ENCODE measurements around the gene RBM20.
"Not testable (repeated sequence)": the region's sequence is repeated elsewhere in the genome, so short reads cannot be mapped to it uniquely, and the experiment has no call there.

The RBM20 gene

DNA sequence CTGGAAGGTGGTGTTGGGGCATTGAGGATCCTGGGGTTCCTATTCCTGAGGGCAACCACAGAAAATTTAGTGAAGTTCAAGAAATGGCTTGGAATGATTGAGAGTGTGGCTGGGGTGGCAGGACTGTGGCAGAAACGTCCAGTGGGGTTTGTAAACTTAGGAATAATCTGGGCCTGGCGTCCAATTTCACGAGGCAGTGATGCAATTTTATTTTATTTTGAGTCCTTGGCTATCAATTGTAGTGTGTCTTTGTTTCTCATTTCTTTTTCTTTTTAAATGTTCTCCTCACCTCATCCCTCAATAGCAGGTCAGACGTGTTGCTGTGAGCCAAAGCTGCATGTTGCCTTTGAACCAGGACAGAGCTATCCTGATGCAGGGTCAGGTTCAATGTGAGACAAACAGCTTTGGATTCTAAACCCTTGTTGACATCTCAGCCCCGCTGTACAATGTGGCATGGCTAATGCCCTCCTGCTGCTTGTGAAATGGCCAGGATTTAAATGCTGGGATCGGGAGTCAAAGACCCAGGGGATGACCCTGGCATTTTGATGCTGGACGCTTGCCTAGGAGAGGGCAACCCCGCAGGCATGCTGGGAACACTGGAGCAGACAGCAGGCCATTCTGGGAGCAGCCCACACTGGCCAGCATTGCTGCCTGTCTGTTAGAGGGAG lies 64.8 kb downstream of the RBM20 start:
- DNase-seq = no peak

- DNase-seq = no peak
These were observed 65.3 kb downstream of the RBM20 start for GRCh38 chr10:110709444-110709828.

DNA sequence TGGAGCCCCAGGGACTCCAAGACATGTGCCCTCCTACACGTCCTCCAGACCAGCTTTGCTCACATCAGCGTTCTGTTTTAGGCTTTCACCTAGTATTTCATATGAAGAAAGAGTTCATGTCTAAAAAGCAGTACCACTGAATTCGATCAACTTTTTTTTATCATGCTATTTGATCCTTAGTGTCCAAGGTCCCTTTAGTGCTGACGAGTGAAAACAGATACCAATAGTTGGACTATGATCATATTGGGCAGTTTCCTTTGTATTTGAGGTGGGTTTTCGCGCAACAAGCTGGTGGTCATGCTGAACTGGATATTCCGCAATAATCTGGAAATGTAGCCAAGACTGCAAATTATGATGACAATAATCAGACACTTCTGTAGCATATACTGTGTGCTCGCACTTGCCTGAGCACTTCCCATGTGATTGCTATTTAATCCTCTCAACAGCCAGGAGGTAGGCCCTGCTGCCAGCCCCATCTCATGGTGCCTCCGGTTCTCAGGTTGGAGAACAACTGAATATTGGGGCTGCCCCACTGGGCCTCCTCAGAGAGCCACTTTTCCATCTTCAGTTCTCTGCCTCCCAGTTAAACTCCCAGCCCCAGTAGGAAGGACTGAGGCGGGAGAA lies 65.9 kb downstream of the RBM20 start:
- no peak for DNase-seq

DNA sequence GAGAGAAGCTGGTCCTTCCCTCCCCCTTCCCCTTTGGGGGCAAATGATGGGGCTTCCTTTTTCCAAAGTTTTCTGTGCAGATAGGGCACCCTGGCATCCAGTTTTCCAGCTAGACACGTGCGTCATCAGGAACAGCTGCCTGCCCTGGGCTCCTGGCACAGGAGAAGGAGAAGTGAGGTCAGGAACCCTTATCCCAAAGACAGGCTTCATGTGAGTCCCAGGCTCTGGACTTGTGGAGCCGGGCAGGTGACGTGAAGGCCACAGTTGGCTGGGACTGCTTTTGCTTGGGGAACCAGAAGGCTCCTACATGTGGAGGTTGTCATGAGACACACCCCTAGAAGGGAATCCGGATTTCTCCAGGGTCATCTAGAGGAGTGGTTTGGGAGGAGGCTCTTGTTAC lies 66.5 kb downstream of the RBM20 start:
- DNase-seq = no peak

- DNase-seq = no peak
These were observed 67.2 kb downstream of the RBM20 start for GRCh38 chr10:110711382-110711781.

DNA sequence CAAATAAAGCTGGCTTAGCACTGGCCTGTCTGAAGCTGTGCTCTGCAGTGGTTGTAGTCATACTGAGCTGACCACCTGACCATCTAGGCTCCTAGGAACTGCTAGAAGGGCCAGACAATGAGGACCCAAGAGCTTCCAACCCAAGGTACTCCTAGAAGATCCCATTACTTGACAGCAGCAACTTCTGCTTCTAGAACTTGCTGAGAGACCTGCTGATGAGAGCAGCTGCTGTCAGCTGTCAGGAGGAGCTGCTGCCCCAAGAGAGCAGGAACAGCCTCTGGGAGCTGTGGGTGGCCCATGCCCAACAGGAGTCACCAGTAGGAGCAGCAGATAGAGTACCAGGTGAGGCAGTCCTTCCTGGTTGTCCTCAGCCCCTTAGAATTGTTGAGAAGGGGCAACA lies 70.2 kb downstream of the RBM20 start:
- DNase-seq = no peak

GRCh38 chr10:110717781-110718589 lies 73.8 kb downstream of the RBM20 start:
- DNase-seq = no peak

GRCh38 chr10:110721406-110722038 lies 77.4 kb downstream of the RBM20 start:
- DNase-seq = no peak

GRCh38 chr10:110723224-110723891 lies 79.2 kb downstream of the RBM20 start:
- no peak for DNase-seq

DNA sequence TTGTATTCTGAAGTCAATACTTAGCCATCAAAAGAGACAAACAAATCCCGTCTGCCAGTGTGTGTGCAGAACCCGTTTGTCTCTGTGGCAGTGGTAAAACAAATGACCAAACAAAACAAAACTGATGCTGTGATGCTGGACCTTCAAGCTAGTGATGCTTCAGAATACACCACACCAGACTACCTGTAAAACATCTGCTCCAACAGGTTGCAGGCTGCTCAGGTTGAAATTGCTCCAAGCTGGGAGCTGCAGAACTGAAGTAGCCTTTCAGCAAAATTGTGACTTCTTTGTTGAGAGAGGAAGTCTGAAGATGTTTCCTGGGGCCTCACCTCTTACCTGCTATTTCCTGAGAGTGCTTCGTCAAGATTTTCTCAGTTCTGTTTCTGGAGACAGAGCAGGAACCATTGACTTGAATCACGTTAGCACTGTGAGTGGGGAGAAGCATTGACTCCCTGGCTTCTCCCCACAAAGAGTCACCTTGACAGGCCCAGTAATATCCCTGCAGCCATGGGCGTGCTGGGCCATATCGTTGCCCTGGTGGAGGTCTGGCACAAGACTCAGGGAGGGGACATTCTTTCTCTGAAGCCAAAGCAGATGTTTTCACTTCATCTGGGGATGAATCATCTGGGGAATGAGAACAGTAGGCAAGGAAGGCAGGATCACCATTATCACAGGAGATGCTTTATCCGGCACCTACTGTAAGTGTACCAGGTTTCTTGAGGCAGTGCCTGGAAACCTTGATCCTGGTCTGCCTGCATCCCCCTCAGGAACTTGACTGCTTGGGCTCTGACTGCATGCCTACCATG lies 80.2 kb downstream of the RBM20 start:
- DNase-seq = no peak

GRCh38 chr10:110724937-110725336 lies 80.8 kb downstream of the RBM20 start:
- no peak for DNase-seq

DNA sequence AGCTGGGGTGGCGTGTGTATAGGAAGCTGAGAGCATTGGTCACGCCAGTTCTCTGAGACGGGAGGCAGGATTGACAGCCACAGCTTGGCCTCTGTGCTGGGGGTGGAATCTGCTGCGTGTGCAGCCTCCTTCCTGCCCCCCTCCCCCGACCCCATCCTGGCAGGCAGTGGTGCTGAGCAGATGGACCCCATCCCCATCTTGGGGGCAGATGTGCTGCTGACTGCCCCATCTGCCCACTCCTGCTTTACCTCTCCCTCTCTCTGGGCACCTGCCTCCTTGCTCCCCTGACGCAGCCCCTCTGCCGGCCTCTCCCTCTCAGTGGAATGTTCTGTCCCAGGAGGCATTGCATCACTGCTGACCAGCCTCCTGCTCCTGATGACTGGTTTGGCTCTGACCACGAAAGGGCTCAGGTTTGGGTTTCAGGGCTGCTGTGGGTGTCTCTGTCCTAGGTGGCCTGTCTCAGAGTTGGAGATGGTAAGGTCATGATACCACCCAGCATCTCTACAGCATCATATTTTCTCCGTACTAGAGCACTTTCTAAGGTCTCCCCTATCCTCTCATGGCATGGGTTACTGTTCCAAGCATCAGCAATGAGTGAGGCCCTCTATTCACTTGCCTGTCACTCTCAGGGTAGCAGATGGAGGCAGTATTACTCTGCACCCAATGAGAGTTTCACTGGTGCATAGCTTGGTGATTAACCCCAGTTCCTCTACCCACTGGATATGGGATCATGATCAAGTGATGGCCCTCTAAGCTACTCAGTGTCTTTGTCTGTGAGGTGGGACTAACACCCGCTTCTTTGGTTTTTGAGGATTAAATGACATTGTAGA lies 81.9 kb downstream of the RBM20 start:
- no peak for DNase-seq

DNA sequence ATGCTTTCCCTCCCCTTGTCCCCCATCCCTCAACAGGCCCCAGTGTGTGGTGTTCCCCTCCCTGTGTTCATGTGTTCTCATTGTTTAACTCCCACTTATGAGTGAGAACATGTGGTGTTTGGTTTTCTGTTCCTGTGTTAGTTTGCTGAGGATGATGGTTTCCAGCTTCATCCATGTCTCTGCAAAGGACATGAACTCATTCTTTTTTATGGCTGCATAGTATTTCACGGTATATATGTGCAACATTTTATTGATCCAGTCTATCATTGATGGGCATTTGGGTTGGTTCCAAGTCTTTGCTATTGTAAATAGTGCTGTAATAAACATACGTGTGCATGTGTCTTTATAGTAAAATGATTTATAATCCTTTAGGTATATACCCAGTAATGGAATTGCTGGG lies 83.6 kb downstream of the RBM20 start:
- DNase-seq = not testable (repeated sequence)

GRCh38 chr10:110730345-110731050 lies 86.4 kb downstream of the RBM20 start:
- no peak for DNase-seq

GRCh38 chr10:110733218-110733952 lies 89.2 kb downstream of the RBM20 start:
- DNase-seq = no peak

- DNase-seq = no peak
These were observed 91.5 kb downstream of the RBM20 start for GRCh38 chr10:110735620-110736027.

DNA sequence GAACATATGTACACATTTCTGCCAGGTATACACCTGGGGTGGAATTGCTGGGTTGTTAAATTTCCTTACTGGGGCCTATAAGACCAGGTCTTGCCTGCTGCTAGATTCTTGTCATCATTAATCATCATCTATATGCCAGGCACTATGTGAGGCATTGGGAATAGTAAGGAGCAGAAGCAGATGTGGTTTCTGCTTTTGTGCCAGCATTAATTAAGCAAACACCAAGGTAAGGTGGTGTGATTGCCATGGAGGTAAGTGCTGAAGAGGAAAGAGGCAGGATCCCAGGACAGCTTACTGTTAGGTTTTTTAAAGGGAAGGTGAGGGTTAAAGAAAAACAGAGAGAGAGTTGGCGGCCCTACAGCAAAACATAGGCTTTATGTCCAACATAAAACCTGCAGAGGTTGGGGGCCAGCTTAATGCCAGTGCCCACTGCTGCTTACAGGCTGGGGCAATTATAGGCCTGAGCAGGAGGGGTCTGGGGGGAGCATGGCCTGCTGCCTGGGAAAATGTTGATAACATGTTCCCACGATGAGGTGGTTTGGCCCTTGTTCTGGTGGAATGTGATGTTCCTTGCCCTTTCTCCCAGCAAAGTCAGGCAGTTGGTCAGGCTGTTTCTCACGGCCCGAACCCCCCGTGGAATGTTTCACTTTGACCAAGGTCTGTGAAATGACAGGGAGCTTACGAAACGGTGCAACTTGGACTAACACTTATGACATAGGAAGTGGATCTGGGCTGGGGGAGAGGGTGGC lies 93.9 kb downstream of the RBM20 start:
- no peak for DNase-seq

DNA sequence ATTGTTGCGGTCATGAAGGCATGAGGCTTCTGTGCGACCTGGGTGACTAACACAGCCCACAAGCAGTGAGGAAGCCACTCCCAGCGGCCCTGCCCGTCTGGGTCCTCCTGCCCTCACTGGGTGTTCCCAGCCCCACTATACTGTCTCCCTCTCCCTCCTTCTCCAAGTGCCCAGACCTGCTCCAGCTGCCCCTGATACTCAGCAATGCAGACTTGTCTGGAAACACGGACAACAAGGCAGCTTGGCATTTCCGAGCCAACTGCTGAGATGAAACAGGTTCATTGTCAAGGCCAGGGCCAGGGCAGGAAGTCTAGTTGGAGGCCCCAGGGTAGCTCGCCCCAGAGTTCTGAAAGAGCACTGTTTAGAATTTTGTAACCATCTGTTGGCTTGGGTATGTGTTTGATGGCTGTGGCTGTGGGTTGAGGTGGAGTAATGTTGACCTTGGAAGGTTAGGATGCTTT lies 95.7 kb downstream of the RBM20 start:
- no peak for DNase-seq

- no peak for DNase-seq
These were observed 98.7 kb downstream of the RBM20 start for GRCh38 chr10:110742801-110743200.
